Measurements from ENCODE around the gene DTWD2. TPM values are rescaled to one million over a fixed set of nuclear protein-coding genes. Genes with fewer than 3 reads are reported as not detected.
"Not testable (repeated sequence)": the region's sequence is repeated elsewhere in the genome, so short reads cannot be mapped to it uniquely, and the experiment has no call there.

Gene DTWD2
- total RNA-seq, 5 donors from 2014 or later (not counting 1 experiment from before 2014, with no cell fraction given), result 3.0 to 4.4 (median 3.2) TPM

DNA sequence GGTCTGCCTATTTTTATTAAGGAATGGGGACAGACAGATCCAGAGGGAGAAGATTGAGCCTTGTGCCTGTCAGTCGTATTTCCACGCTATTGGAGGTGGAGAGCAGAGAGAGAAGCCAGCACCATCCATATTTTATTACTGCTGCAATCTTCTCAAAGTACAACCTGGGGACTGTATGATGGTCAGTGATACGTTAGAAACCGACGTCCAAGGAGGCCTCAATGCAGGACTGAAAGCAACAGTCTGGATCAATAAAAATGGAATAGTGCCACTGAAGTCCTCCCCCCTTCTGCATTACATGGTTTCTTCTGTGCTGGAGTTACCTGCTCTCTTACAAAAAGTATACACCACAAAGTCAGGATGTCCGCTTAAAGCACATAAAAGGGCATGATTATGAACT lies 21.9 kb upstream of the DTWD2 start:
- ATAC-seq (replicated peaks in 1 of 4), result no peak
- H3K4me1 ChIP-seq (ENCODE audit: control insufficient read depth in 1 of 2, extremely low read depth in 1 of 2, insufficient read depth in 2 of 2, low read length in 2 of 2), result no peaks in the 10 kb centered on the region
- no peaks in the 10 kb centered on the region for H3K4me1 Mint-ChIP-seq
- no peaks in the 10 kb centered on the region for H3K36me3 ChIP-seq (ENCODE audit: control insufficient read depth in 2 of 2, extremely low read depth in 1 of 2, insufficient read depth in 1 of 2, low read length in 1 of 2)
- H3K36me3 Mint-ChIP-seq, result no peaks in the 10 kb centered on the region
- H3K4me3 ChIP-seq (ENCODE audit: control insufficient read depth in 1 of 2, extremely low read depth in 1 of 2, low read length in 1 of 2), result no peak overlapping the region
- no peak for DNase-seq
- WGBS (ENCODE audit: insufficient coverage), result 100% methylated on average over 3 of the region's 6 CpGs
- ChIA-PET POLR2A (no interaction called here), CTCF (interaction anchor here in 1 of 2 donors (0.6 kb wide), 1 partner anchor 402 kb away, joined by 3 read pairs; no protein-coding TSS in a partner anchor)
- H3K9me3 Mint-ChIP-seq, result no peaks in the 10 kb centered on the region
- no peaks in the 10 kb centered on the region for H3K27me3 Mint-ChIP-seq
- H3K27ac ChIP-seq (ENCODE audit: low read length), result no peak overlapping the region
- H3K9me3 ChIP-seq, result no peaks in the 10 kb centered on the region
- no peak overlapping the region for H3K27ac Mint-ChIP-seq
- no peak overlapping the region for H3K4me3 Mint-ChIP-seq
- H3K27me3 ChIP-seq (replicated peaks in 1 of 2; ENCODE audit: control insufficient read depth in 2 of 2, extremely low read depth in 1 of 2, insufficient read depth in 2 of 2, low read length in 1 of 2), result no peaks in the 10 kb centered on the region

GRCh38 chr5:119009131-119009530 lies 20.8 kb upstream of the DTWD2 start:
- POLR2A ChIA-PET, result no interaction called here
- Histone ChIP-seq H3K4me1 (ENCODE audit: control insufficient read depth in 1 of 2, extremely low read depth in 1 of 2, insufficient read depth in 2 of 2, low read length in 2 of 2) (no peaks in the 10 kb centered on the region), H3K4me3 (ENCODE audit: control insufficient read depth in 1 of 2, extremely low read depth in 1 of 2, low read length in 1 of 2) (no peak overlapping the region), H3K9me3 (no peaks in the 10 kb centered on the region), H3K36me3 (ENCODE audit: control insufficient read depth in 2 of 2, extremely low read depth in 1 of 2, insufficient read depth in 1 of 2, low read length in 1 of 2) (no peaks in the 10 kb centered on the region), H3K27ac (ENCODE audit: low read length) (no peak overlapping the region), H3K27me3 (replicated peaks in 1 of 2; ENCODE audit: control insufficient read depth in 2 of 2, extremely low read depth in 1 of 2, insufficient read depth in 2 of 2, low read length in 1 of 2) (no peaks in the 10 kb centered on the region)
- Mint-ChIP-seq H3K9me3 (no peaks in the 10 kb centered on the region), H3K4me3 (no peak overlapping the region), H3K27me3 (no peaks in the 10 kb centered on the region), H3K27ac (no peak overlapping the region), H3K4me1 (no peaks in the 10 kb centered on the region), H3K36me3 (no peaks in the 10 kb centered on the region)
- WGBS (ENCODE audit: insufficient coverage), result no CpG with 5 or more reads among the region's 1 CpG
- CTCF ChIA-PET, result no interaction called here
- ATAC-seq (replicated peaks in 1 of 4), result no peak
- no peak for DNase-seq

DNA sequence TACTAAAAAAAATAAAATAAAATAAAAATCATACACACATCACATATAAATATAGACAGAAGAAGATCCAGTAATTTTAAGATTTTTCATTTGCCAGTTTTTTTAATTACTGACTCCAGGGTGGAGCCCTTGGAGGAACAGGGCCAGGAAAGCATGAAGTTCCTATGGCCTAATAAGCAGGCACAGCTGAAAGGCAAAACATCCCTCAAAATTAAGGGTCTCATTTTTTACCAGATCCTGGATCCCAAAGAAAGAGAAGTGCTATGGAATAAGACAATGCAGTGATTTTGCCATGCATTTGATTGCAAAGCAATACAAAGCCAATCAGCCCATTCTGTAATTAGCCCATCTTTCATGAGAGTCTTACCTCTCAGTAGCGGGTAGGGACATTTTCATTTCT lies 11.3 kb upstream of the DTWD2 start:
- ChIA-PET CTCF (no interaction called here), POLR2A (no interaction called here)
- peaks cover 8 to 30% (median 13%) of the 10 kb centered on the region in 3 donors for H3K9me3 Mint-ChIP-seq

GRCh38 chr5:118998861-118999260 lies 10.5 kb upstream of the DTWD2 start:
- H3K4me1 Mint-ChIP-seq; H3K4me3 Mint-ChIP-seq; ATAC-seq (replicated peaks in 1 of 4); H3K36me3 Mint-ChIP-seq; POLR2A ChIA-PET; H3K36me3 ChIP-seq (ENCODE audit: control insufficient read depth in 2 of 2, extremely low read depth in 1 of 2, insufficient read depth in 1 of 2, low read length in 1 of 2); H3K9me3 ChIP-seq; DNase-seq; H3K4me1 ChIP-seq (ENCODE audit: control insufficient read depth in 1 of 2, extremely low read depth in 1 of 2, insufficient read depth in 2 of 2, low read length in 2 of 2); H3K27ac ChIP-seq (ENCODE audit: low read length); H3K4me3 ChIP-seq (ENCODE audit: control insufficient read depth in 1 of 2, extremely low read depth in 1 of 2, low read length in 1 of 2); CTCF ChIA-PET; H3K27ac Mint-ChIP-seq; H3K27me3 ChIP-seq (replicated peaks in 1 of 2; ENCODE audit: control insufficient read depth in 2 of 2, extremely low read depth in 1 of 2, insufficient read depth in 2 of 2, low read length in 1 of 2): not testable (repeated sequence)
- 83% methylated on average over 4 of the region's 24 CpGs for WGBS (ENCODE audit: insufficient coverage)
- H3K9me3 Mint-ChIP-seq, result peaks cover 8 to 30% (median 13%) of the 10 kb centered on the region in 3 donors
- peaks cover 0 to 12% of the 10 kb centered on the region in 2 donors for H3K27me3 Mint-ChIP-seq

More for the DNA sequence above, 11.3 kb upstream of the DTWD2 start:
- H3K4me1 ChIP-seq (ENCODE audit: control insufficient read depth in 1 of 2, extremely low read depth in 1 of 2, insufficient read depth in 2 of 2, low read length in 2 of 2), result no peaks in the 10 kb centered on the region
- WGBS (ENCODE audit: insufficient coverage), result 78% methylated on average over 1 of the region's 1 CpG
- no peaks in the 10 kb centered on the region for H3K27me3 ChIP-seq (replicated peaks in 1 of 2; ENCODE audit: control insufficient read depth in 2 of 2, extremely low read depth in 1 of 2, insufficient read depth in 2 of 2, low read length in 1 of 2)
- Mint-ChIP-seq H3K4me3 (no peak overlapping the region), H3K27ac (no peak overlapping the region), H3K4me1 (no peaks in the 10 kb centered on the region), H3K27me3 (peaks cover 0 to 12% of the 10 kb centered on the region in 2 donors), H3K36me3 (peaks cover 10% of the 10 kb centered on the region)
- no peak for DNase-seq
- no peak for ATAC-seq (replicated peaks in 1 of 4)
- H3K4me3 ChIP-seq (ENCODE audit: control insufficient read depth in 1 of 2, extremely low read depth in 1 of 2, low read length in 1 of 2), result no peak overlapping the region
- H3K9me3 ChIP-seq, result peaks cover 4% of the 10 kb centered on the region
- no peaks in the 10 kb centered on the region for H3K36me3 ChIP-seq (ENCODE audit: control insufficient read depth in 2 of 2, extremely low read depth in 1 of 2, insufficient read depth in 1 of 2, low read length in 1 of 2)
- H3K27ac ChIP-seq (ENCODE audit: low read length), result no peak overlapping the region

DNA sequence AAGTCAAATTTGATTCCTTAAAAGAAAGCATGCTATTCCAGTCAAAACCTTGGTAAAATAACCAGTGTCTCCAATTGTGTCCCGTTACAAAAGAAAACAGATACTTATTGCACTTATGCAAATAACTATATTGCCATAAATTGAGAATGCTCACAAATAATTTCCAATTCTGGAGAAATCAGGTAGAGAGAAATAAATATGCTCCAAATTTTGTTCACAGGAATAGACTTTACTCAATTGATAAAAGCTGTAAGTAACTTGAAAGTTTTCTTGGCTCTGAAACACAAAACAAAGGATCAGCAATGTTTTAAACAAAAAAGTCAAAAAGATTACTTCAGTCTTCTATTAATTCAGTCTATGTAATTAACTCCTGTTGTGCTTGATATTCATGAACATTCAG lies 7.8 kb upstream of the DTWD2 start:
- no peaks in the 10 kb centered on the region for H3K4me1 ChIP-seq (ENCODE audit: control insufficient read depth in 1 of 2, extremely low read depth in 1 of 2, insufficient read depth in 2 of 2, low read length in 2 of 2)
- WGBS (ENCODE audit: insufficient coverage), result no CpG with 5 or more reads among the region's 1 CpG
- Mint-ChIP-seq H3K27ac (no peak overlapping the region), H3K9me3 (peaks cover 8 to 30% (median 13%) of the 10 kb centered on the region in 3 donors), H3K4me1 (no peaks in the 10 kb centered on the region), H3K36me3 (peaks cover 10% of the 10 kb centered on the region), H3K27me3 (peaks cover 0 to 9% of the 10 kb centered on the region in 2 donors), H3K4me3 (no peak overlapping the region)
- H3K4me3 ChIP-seq (ENCODE audit: control insufficient read depth in 1 of 2, extremely low read depth in 1 of 2, low read length in 1 of 2), result no peak overlapping the region
- H3K27me3 ChIP-seq (replicated peaks in 1 of 2; ENCODE audit: control insufficient read depth in 2 of 2, extremely low read depth in 1 of 2, insufficient read depth in 2 of 2, low read length in 1 of 2), result no peaks in the 10 kb centered on the region
- H3K27ac ChIP-seq (ENCODE audit: low read length), result no peak overlapping the region
- CTCF ChIA-PET, result interaction anchor here in 1 of 2 donors (0.8 kb wide), 1 partner anchor 9 kb away, joined by 4 read pairs; no protein-coding TSS in a partner anchor
- POLR2A ChIA-PET, result no interaction called here
- ATAC-seq (replicated peaks in 1 of 4) (no peak), DNase-seq (no peak)
- H3K36me3 ChIP-seq (ENCODE audit: control insufficient read depth in 2 of 2, extremely low read depth in 1 of 2, insufficient read depth in 1 of 2, low read length in 1 of 2), result no peaks in the 10 kb centered on the region
- peaks cover 4% of the 10 kb centered on the region for H3K9me3 ChIP-seq

GRCh38 chr5:118994595-118994994 lies 6.2 kb upstream of the DTWD2 start:
- H3K4me3 ChIP-seq (ENCODE audit: control insufficient read depth in 1 of 2, extremely low read depth in 1 of 2, low read length in 1 of 2), result no peak overlapping the region
- H3K9me3 ChIP-seq, result peaks cover 4% of the 10 kb centered on the region
- DNase-seq (no peak), ATAC-seq (replicated peaks in 1 of 4) (no peak)
- Mint-ChIP-seq H3K9me3 (peaks cover 5 to 19% (median 5%) of the 10 kb centered on the region in 3 donors), H3K27me3 (peaks cover 0 to 6% of the 10 kb centered on the region in 2 donors), H3K4me3 (no peak overlapping the region), H3K27ac (no peak overlapping the region), H3K36me3 (no peaks in the 10 kb centered on the region), H3K4me1 (no peaks in the 10 kb centered on the region)
- no peaks in the 10 kb centered on the region for H3K36me3 ChIP-seq (ENCODE audit: control insufficient read depth in 2 of 2, extremely low read depth in 1 of 2, insufficient read depth in 1 of 2, low read length in 1 of 2)
- POLR2A ChIA-PET, result no interaction called here
- H3K4me1 ChIP-seq (ENCODE audit: control insufficient read depth in 1 of 2, extremely low read depth in 1 of 2, insufficient read depth in 2 of 2, low read length in 2 of 2), result no peaks in the 10 kb centered on the region
- H3K27me3 ChIP-seq (replicated peaks in 1 of 2; ENCODE audit: control insufficient read depth in 2 of 2, extremely low read depth in 1 of 2, insufficient read depth in 2 of 2, low read length in 1 of 2), result no peaks in the 10 kb centered on the region
- 51% methylated on average over 2 of the region's 2 CpGs for WGBS (ENCODE audit: insufficient coverage)
- no peak overlapping the region for H3K27ac ChIP-seq (ENCODE audit: low read length)
- CTCF ChIA-PET, result interaction anchor here in 1 of 2 donors (1.4 kb wide), 1 partner anchor 9 kb away, joined by 5 read pairs; no protein-coding TSS in a partner anchor

DNA sequence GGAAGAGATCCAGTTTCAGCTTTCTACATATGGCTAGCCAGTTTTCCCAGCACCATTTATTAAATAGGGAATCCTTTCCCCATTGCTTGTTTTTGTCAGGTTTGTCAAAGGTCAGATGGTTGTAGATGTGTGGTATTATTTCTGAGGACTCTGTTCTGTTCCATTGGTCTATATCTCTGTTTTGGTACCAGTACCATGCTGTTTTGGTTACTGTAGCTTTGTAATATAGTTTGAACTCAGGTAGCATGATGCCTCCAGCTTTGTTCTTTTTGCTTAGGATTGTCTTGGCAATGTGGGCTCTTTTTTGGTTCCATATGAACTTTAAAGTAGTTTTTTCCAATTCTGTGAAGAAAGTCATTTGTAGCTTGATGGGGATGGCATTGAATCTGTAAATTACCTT lies 4.8 kb upstream of the DTWD2 start:
- POLR2A ChIA-PET, result not testable (repeated sequence)

More for the DNA sequence above, 4.8 kb upstream of the DTWD2 start:
- DNase-seq; H3K4me3 ChIP-seq (ENCODE audit: control insufficient read depth in 1 of 2, extremely low read depth in 1 of 2, low read length in 1 of 2); H3K36me3 ChIP-seq (ENCODE audit: control insufficient read depth in 2 of 2, extremely low read depth in 1 of 2, insufficient read depth in 1 of 2, low read length in 1 of 2); H3K4me3 Mint-ChIP-seq; ATAC-seq (replicated peaks in 1 of 4); H3K36me3 Mint-ChIP-seq; H3K27me3 ChIP-seq (replicated peaks in 1 of 2; ENCODE audit: control insufficient read depth in 2 of 2, extremely low read depth in 1 of 2, insufficient read depth in 2 of 2, low read length in 1 of 2); CTCF ChIA-PET; H3K4me1 Mint-ChIP-seq; H3K27ac Mint-ChIP-seq; H3K9me3 ChIP-seq; H3K27me3 Mint-ChIP-seq; H3K27ac ChIP-seq (ENCODE audit: low read length); H3K4me1 ChIP-seq (ENCODE audit: control insufficient read depth in 1 of 2, extremely low read depth in 1 of 2, insufficient read depth in 2 of 2, low read length in 2 of 2): not testable (repeated sequence)
- H3K9me3 Mint-ChIP-seq, result peaks cover 5 to 19% (median 5%) of the 10 kb centered on the region in 3 donors

Measured in T-cell (primary cell).